ENCODE results near the gene EIF2AK2.

EIF2AK2 gene

DNA sequence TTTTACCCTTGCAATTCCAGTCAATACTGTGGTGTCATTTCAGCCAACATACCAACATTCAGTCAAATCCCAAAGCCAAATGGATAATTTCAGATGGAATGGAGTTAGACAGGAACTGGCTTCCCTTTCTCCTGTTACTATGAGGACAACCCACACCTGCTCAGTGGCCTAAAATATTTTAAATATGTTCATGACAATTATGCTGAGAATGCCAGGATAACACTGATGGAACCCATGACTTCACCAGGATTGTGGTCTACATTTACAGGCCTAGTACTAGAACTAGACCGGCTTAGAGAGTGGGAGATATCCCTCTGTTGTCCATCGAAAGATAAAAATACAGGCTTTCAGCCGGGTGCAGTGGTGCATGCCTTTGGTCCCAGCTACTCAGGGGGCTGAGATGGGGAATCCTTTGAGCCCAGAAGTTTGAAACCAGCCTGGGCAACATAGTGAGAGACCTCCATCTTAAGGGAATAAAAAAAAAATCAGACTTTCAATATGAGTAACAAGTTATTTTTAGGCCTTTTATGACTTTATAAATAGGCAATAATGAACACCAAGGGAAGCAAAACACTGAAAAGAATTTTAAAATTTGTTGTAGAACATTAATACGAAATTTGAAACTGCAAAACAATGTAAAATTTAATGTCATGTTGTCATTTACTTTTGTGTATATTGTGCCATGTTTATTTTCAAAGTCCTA lies 58.2 kb downstream of the EIF2AK2 start:
- no peak for DNase-seq

GRCh38 chr2:37096568-37096967 lies 60.2 kb downstream of the EIF2AK2 start:
- no peak for DNase-seq

GRCh38 chr2:37091873-37092272 lies 64.9 kb downstream of the EIF2AK2 start:
- no peak for DNase-seq

GRCh38 chr2:37090019-37090477 lies 66.7 kb downstream of the EIF2AK2 start:
- no peak for DNase-seq

GRCh38 chr2:37085731-37086147 lies 71.0 kb downstream of the EIF2AK2 start:
- no peak for DNase-seq

DNA sequence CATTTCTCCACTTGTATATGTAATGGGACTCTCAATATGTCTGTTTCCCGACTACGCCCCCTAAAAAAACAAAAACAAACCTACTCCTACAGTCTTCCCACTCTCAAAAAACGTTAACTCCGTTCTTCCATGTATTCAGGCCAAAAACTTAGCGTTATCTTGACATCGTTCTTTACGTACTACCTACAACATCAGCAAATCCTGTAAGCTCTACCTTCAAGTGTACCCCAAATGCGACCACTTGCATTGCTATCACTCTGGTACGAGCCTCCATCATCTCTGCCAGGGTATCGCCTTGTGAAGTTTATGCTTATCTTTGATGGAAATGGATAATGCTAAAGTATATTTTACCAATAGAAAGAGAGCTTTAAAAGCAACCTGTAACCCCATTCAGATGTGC lies 72.0 kb downstream of the EIF2AK2 start:
- DNase-seq = no peak

- DNase-seq = peak; percentile 99
These were observed 72.6 kb downstream of the EIF2AK2 start, which contains the start of the genes GPATCH11 and HEATR5B for GRCh38 chr2:37083873-37084794. GPATCH11 (plus strand) TSS chr2:37084518; CDS start chr2:37088382, 3,864 bp downstream. HEATR5B (minus strand) TSS chr2:37084372; CDS start chr2:37083414, 958 bp downstream.

GRCh38 chr2:37080689-37081088 lies 76.1 kb downstream of the EIF2AK2 start:
- no peak for DNase-seq

DNA sequence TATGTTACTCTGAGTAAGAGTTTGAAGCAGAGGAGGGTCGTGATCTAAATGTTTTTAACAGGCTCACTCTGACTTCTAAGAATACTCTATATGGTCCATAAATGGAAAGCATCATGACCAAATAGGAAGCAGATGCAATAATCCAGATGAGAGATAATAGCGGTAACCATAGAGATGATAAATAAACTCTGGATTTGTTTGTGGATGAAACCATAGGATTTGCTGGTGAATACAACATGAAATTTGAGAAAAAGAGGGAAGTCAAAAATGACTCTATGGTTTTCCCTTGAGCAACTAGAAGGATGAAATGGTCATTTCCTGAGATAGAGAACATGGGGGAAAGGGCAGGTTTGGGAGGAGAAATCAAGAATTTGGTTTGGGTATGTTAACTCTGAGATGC lies 76.5 kb downstream of the EIF2AK2 start:
- DNase-seq = no peak

GRCh38 chr2:37070931-37071330 lies 85.8 kb downstream of the EIF2AK2 start:
- no peak for DNase-seq

GRCh38 chr2:37068686-37069085 lies 88.1 kb downstream of the EIF2AK2 start:
- DNase-seq = no peak

DNA sequence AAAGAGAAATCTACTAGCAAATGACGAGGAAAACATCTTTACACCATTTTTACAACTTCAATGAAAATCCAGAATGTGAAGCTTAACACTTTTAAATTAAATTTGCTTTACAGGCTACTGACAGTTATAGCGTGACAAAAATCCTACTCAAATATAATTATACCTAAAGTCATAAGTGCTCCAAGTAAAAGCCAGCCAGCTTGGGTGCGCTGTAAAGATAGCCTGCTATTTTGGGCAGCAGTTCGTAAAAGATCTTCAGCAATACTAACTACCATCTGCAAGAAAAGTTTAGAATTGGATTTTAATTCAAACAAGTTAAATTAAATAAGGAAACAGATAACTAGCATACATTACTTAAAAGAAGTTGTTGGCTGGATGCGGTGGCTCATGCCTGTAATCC lies 95.0 kb downstream of the EIF2AK2 start:
- no peak for DNase-seq

- DNase-seq = no peak
These were observed 95.6 kb downstream of the EIF2AK2 start for GRCh38 chr2:37061013-37061711.

DNA sequence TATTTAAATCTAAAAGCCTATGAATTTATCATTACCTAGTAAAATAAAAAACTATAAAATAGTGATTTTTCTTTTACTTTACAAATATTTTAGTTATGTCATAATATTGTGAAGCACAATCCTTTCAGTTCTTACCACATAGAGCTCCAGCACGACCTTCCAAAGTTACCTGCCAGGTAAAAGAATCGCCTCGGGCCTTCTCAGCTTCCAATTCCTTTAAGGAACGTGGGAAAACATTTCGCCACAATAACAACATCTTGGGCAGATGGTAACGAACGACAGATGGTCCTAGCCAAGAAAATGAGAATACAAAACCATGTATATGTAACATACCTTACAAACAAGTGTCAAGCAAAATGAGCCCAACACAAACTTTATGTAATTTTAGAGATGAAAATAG lies 96.3 kb downstream of the EIF2AK2 start:
- no peak for DNase-seq

DNA sequence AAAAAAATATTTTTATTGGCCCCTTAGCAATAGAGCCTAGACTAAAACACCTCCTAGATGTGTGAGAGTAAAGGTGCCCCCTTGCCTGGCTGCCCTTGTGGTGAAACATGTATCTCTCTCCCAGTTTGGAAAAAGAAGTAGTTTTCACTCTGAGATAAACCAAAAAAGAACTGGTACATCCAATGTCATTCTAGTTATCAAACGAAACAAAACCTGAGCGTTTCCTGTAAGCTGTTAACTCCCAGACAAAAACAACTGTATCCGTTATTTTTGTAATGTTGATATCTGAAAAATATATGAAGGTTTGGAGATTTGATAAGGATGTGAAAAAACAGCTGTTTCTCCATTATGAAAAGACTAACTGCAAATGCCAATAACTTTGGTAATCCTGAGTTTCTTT lies 96.9 kb downstream of the EIF2AK2 start:
- no peak for DNase-seq

- no peak for DNase-seq
These were observed 104.0 kb downstream of the EIF2AK2 start for GRCh38 chr2:37052600-37053332.
